GM03348 (cell line): ENCODE data around the gene PTPN13.
A peak's percentile ranks its signal among the peaks of the same experiment; 100 is the strongest.
"Not testable (repeated sequence)": the region's sequence is repeated elsewhere in the genome, so short reads cannot be mapped to it uniquely, and the experiment has no call there.

Experiments used
- DNase-seq: peaks from one replicate; pipeline ENCODE4 v3.0.0; 2012; ENCODE audit warnings: low spot score

PTPN13 gene

DNA sequence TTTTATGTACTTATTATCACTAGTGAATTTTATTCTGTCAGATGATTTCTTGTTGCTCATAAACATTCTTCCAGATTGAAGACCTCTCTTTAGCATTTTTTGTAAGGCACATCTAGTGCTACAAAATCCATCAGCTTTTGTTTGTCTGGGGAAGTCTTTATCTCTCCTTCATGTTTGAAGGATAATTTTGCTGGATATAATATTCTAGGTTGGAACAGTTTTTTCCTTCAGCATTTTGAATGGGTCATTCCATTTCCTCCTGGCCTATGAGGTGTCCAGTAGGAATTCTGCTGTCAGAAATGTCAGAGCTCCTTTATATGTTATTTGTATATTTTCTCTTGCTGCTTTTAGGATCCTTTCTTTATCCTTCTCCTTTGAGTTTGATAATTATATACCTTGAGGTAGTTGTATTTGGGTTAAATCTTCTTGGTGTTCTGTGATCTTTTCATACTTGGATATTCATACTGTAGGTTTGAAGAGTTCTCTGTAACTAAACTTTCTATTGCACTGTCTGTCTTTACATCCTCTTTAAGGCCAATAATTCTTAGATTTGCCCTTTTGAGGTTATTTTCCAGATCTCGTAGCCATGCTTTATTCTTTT lies 58.3 kb downstream of the PTPN13 start:
- no peak for DNase-seq

GRCh38 chr4:86653237-86653865 lies 59.2 kb downstream of the PTPN13 start:
- DNase-seq = no peak

DNA sequence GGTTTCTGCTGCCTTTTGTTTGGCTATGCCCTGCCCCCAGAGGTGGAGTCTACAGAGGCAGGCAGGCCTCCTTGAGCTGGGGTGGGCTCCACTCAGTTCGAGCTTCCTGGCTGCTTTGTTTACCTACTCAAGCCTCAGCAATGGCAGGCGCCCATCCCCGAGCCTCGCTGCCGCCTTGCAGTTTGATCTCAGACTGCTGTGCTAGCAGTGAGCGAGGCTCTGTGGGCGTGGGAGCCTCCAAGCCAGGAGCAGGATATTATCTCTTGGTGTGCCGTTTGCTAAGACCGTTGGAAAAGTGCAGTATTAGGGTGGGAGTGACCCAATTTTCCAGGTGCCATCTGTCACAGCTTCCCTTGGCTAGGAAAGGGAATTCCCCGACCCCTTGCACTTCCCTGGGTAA lies 62.7 kb downstream of the PTPN13 start:
- DNase-seq = not testable (repeated sequence)

GRCh38 chr4:86657382-86657781 lies 63.3 kb downstream of the PTPN13 start:
- no peak for DNase-seq

GRCh38 chr4:86657910-86658309 lies 63.8 kb downstream of the PTPN13 start:
- DNase-seq = no peak

GRCh38 chr4:86660401-86660800 lies 66.3 kb downstream of the PTPN13 start:
- DNase-seq = no peak

- DNase-seq = no peak
Observed at GRCh38 chr4:86661006-86661405, 66.9 kb downstream of the PTPN13 start.

GRCh38 chr4:86661418-86661817 lies 67.3 kb downstream of the PTPN13 start:
- DNase-seq = no peak

GRCh38 chr4:86664959-86665358 lies 70.8 kb downstream of the PTPN13 start:
- DNase-seq = peak; percentile 80

DNA sequence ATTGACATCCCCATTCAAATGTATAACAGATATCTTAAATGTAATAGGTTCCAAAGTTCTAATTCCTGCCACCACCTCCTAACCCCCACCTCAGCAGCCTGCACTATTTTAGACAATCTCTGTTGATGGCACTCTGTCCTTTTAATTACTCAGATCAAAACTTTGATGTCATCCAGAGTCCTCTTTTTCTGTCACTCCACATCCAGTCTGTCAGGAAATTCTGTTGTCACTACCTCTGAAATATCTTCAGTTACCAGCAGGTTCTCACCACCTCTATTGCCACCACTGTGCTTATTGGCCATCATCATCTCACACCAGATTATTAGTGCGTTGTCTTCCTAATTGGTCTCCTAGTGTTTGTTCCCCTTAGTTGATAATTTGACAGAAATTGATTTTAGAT lies 76.2 kb downstream of the PTPN13 start:
- DNase-seq = no peak

DNA sequence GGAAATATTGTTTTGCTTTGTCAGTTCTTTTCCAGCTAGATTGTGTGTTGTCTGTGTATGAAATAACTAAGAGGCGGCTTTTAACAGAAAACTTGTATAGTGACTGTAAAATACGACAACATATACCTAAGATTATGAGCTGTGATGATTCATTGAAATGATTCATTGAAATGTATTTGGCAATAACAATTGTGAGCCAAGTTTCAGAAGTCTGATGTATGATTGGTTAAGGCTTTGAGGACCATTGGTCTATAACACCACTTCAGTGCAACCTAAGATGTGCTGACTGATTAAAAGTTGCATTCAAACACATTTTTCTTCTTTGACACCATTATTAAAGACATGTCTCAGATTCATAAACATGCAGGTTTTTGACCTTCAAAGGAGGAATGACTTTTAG lies 76.6 kb downstream of the PTPN13 start:
- peak; percentile 49 for DNase-seq

DNA sequence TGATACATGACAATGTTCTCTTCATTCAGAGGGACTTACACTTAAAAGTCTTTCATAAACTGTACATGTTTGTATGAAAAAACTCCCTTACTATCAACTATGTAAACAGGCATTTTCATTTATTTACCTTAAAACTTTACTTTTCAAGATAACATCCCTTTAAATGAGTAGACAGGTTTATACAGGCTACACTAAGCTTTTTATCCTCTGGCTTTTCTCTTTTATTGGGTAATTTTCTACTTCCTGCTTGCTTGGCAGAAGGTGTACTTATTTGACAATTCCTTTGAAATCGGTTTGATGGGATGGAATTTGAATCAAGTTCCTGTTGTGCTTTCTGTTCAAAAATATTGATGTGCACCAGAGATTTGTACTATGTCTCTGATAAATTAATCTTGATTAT lies 81.4 kb downstream of the PTPN13 start:
- DNase-seq = no peak

GRCh38 chr4:86678796-86679195 lies 84.7 kb downstream of the PTPN13 start:
- no peak for DNase-seq

GRCh38 chr4:86679441-86679840 lies 85.3 kb downstream of the PTPN13 start:
- DNase-seq = no peak

GRCh38 chr4:86683167-86683566 lies 89.1 kb downstream of the PTPN13 start:
- DNase-seq = no peak

DNA sequence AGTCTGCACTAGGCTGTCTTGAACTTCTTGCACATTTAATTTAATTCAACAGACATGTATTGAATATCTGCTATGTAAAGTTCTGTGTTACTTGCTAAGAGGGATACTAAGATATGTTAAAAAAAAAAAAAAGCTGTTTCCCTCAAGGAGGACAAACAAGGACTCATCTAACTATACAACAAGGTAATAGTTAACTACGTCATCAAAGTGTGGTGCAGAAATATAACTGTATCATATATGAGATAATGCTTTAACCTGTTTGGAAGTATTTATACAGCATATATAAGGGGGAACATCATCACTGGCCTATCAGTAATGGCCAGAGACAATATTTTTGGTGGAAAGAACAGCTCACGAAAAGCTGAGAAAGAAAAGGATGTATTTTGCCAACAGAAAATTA lies 89.9 kb downstream of the PTPN13 start:
- DNase-seq = no peak

DNA sequence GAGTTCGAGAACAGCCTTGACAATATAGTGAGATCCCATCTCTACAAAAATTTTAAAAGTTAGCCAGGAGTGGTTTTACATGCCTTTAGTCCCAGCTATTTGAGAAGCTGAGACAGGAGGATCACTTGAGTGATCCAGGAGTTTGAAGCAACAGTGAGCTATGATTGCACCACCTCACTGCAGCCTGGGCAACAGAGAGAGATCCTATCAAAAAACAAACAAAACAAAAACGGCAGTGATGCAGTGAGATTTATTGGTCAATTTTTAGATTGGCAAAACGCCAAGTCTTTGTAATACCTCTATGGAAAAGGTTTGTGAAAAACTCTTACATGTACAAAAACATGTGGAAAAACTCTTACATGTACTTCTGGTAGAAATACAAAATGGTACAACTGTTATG lies 91.3 kb downstream of the PTPN13 start:
- DNase-seq = peak; percentile 2

DNA sequence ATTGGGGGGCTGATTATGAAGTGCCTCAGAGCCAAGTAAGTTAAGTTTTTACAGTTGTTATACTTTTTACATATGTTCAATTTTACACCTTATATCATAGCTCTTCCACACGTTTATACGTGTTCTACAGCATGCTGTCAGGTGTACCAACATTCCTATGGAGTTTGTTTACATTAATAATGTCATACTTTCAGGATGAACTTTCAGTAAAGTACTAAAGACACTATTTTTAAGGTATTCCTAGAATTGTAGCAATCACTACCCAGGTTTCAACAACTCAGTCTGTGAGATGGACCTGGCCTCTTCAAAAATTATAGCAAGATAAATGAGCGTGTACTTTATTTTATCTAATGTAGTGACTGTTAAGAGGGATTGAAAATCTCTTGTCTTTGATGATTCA lies 92.6 kb downstream of the PTPN13 start:
- DNase-seq = no peak

DNA sequence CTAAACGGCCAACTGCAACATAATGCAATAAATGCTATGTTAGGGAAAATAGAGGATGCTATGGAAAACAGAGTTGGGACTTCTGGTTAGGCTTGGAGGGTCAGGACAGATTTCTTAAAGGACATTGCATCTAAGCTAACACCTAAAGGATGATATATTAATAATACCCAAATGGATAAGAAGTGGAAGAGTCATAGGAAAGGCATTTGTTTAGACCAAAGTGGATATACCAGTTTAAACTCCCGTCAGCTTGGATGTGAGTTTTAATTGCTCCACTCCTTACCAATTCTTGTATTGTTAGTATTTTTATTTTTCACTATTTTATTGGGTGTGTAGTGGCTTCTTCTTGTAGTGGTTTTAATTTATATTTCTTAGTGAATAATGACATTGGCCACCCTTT lies 93.9 kb downstream of the PTPN13 start:
- DNase-seq = no peak

DNA sequence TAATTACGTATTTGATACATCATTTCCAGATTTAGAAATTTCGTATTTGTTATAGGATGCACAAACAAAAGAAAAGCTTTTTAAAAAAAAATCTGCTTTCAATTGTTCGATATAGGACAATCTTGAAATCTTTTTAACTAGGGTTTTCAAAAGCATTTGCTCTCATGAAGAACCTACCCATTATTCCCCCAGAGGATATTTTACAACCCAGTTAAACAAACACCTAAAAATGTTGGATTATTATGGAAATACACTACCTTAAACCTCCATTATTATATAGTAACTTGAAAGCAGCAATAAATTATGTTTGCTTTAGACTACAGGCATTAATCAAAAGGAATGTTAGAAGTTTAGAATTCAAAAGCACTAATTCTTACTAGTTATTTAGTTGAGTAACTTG lies 110.5 kb downstream of the PTPN13 start:
- no peak for DNase-seq

GRCh38 chr4:86706923-86707597 lies 112.9 kb downstream of the PTPN13 start:
- peak; percentile 28 for DNase-seq

- DNase-seq = no peak
Observed at GRCh38 chr4:86717651-86718050, 123.5 kb downstream of the PTPN13 start.

- no peak for DNase-seq
Observed at GRCh38 chr4:86718152-86718551, 124.0 kb downstream of the PTPN13 start.

DNA sequence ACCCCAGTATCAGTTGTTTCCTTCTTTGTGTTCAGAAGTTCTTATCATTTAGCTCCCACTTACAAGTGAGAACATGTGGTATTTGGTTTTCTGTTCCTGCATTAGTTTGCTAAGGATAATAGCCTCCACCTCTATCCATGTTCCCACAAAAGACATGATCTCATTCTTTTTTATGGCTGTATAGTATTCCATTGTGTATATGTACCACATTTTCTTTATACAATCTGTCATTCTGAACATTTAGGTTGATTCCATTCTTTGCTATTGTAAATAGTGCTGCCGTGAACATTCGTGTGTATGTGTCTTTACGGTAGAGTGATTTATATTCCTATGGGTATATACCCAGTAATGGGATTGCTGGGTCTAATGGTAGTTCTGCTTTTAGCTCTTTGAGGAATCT lies 125.0 kb downstream of the PTPN13 start:
- not testable (repeated sequence) for DNase-seq
